GM19467 (cell line): ENCODE measurements around the gene DMXL1.

Experiments used
- ATAC-seq: cut with Tn5 transposase; IDR thresholded peaks from one replicate; pipeline ENCODE4 v1.9.1; 2021; ENCODE audit warnings: mild to moderate bottlenecking, moderate library complexity; ENCODE audit not compliant: unreplicated experiment

Gene DMXL1

GRCh38 chr5:119287547-119288111 lies 216.7 kb downstream of the DMXL1 start:
- ATAC-seq = peak; percentile 45

DNA sequence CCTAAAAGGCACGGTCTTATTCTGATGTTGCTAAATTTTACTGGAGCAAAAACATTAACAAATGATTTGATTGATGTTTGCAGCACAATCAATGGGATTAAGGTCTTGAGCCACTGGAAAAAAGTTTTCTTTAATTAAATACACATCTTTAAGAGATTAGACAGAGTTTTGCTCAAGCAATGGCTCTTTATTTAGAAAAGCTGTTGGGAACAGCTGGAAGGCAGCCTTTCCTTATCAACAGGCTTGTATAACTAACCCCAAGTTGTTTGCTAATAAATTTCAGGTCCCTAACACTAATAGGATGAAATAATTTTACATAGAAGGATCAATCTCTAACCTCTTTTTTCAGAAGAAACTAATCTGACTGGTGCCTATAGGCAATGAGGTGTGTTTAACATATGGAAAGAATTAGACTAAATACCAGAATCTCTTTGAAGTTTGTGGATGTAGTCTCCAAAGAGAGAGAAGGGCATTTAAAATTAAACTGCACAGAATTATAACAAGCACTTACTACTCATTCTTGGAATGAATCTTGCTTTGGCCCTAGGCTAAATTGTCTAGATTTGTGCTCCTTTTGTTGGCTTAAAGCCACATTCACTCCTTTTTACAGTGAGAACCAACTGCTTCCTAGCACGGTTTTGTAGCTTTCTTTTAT lies 217.6 kb downstream of the DMXL1 start:
- no peak for ATAC-seq

DNA sequence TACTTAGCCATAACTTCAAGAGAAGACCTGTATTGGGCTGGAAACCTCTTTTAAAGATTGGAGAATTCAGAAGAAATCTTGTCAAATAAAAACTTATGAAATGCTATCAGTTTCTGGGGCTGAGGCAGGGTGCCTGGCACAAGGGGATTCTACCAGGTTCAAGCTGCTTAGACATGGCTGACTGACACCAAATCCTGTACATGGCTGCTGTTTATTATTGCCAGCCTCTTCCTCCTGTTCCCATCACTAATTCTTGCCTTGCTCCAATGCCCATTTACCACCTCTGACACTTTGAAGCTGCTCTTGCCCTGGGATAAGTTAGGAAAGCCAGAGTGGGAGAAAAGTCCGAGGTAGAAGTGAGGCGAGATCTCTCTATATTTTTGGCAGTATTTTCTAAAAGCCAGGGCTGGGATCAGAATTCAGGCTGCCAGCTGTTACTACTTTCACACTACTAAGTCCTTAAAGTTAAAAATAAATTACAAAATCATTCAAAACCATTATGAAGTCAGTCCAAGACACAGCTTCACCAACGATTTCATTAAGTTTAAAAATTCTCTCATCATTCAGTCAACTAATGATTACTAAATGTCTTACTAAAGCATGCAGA lies 218.7 kb downstream of the DMXL1 start:
- no peak for ATAC-seq

DNA sequence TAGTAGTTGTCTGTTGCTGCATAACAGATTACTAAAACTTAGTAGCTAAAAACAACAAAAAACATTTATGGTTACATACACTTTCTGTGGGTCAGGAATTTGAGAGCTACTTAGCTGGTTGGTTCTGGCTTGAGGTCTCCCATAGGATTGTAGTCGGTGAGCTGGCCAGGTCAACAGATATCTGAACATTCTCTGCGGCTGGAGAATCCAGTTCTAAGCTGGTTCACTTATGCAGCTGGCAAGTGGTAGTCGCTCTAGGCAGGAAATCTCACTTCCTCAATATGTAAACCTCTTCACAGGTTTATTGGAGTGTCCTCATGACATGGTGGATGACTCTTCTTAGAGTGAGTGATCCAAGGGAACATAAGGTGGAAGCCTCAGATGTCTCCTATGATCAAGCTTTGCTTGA lies 219.3 kb downstream of the DMXL1 start:
- ATAC-seq = peak; percentile 83

DNA sequence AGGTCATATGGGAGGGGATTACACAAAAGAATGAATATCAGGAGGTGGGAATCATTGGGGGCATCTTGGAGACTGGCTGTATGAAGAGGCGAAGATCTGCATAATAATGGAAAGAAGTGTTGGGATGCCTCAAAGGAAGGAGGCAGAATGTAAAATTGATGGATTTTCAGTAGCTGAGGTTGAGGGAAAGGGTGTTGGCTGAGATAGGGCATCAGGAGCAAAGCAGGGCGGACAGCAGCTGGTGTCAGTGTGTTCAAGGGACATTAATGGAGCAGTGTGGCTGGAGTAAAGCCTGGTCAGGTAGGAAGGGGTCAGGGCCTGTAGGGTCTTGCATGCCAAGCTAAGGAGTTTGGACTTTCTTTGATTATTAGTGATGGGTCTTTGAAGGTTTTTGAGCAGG lies 219.7 kb downstream of the DMXL1 start:
- ATAC-seq = no peak

DNA sequence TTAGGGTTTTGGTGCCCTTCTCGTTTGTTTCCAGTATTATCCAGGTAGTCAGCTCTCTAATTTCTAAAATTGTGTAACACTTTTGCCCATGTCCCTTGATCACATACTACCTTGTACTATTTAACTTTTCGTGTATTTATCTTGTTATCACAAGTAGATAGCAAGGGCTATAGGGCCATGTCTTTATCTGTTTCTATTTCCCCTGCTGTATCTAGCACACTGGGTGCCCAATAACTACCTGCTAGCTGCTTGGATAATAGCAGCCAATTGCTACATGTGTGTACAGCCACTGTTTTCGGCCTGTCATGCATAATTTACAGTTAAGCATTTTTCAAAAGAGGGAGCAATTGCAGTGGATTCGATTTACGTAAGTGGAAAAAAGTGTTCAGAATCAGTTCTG lies 220.2 kb downstream of the DMXL1 start:
- no peak for ATAC-seq

DNA sequence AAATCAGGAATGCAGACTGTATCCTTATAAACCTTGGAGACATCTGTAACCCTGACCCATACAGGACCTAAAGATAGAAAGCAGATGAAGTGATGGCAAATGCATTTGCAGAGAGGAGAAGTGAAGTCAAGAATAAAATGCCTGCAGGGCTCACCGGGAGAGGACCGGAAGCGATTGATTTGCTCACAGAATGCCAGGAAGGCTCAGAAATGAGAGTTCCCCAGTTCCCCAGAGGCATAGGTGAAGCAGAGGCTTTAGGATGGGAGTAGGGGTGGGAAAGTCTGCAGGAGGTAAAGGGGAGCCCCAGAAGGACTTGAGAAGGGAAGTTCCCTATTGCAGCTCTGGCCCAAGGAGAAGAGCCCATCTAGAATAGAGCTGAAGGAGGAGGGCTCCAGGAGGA lies 221.0 kb downstream of the DMXL1 start:
- no peak for ATAC-seq

DNA sequence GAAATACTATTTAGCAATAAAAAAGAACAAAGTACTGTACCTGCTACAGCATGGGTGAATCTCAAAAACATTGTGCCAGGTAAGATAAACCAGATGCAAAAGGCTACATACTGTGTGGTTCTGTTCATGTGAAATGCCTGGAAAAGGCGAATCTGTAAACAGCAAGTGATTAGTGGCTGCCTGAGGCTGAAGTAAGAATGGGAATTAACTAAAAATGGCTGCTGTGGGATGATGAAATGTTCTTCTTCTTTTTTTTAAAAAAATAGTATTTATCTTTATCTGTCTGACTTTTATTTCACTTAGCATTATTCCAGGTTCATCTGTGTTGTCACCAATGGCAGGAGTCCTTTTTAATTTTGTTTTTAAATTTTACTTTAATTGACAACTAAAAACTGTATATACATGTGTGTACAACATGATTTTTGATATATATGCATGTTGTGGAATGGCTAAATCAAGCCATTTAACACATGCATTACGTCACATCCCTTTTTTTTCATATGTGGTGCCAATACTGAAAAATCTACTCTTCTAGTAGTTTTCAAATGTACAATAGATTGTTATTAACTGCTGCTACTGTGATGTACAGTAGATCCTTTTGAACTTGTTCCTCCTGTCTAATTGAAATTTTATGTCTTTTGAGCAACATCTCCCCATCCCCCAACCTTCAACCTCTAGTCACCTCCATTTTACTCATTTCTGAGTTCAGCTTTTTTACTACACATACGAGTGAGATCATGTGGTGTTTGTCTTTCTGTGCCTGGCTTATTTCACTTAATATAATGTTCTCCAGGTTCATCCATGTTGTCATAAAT lies 222.0 kb downstream of the DMXL1 start:
- ATAC-seq = no peak

- ATAC-seq = no peak
These were observed 222.6 kb downstream of the DMXL1 start for GRCh38 chr5:119293516-119293829.
